Endodermal cell (in vitro differentiated cells): Measurements from ENCODE around the gene NKAIN4. TPM values are rescaled to one million over a fixed set of nuclear protein-coding genes. Genes with fewer than 3 reads are reported as not detected.
"Not testable (repeated sequence)": the region's sequence is repeated elsewhere in the genome, so short reads cannot be mapped to it uniquely, and the experiment has no call there.

Source experiments
- DNase-seq: peaks from one replicate; pipeline ENCODE4 v3.0.0-alpha.2; 2017
- H3K27ac ChIP-seq: 2 replicates; pipeline ENCODE4 v1.5.1; 2013; ENCODE audit warnings: mild to moderate bottlenecking, low read depth, low read length, moderate library complexity
- H3K27me3 ChIP-seq: 2 replicates; pipeline ENCODE4 v1.6.1; 2013; ENCODE audit warnings: mild to moderate bottlenecking, low read length, moderate library complexity; ENCODE audit not compliant: insufficient read depth, control insufficient read depth, poor library complexity, severe bottlenecking
- H3K36me3 ChIP-seq: 2 replicates; pipeline ENCODE4 v1.7.0; 2013; ENCODE audit warnings: mild to moderate bottlenecking, low read length, moderate library complexity; ENCODE audit not compliant: control insufficient read depth, insufficient read depth
- H3K4me1 ChIP-seq: one replicate; pipeline ENCODE4 v1.7.0; 2013; ENCODE audit warnings: low read length; ENCODE audit not compliant: control insufficient read depth, insufficient read depth
- H3K4me3 ChIP-seq: 2 replicates; pipeline ENCODE4 v1.5.1; 2013; ENCODE audit warnings: mild to moderate bottlenecking, low read length, moderate library complexity
- H3K9ac ChIP-seq: 2 replicates; pipeline ENCODE4 v1.6.1; 2013; ENCODE audit warnings: mild to moderate bottlenecking, low read length, moderate library complexity; ENCODE audit not compliant: poor library complexity, severe bottlenecking; ENCODE audit errors: extremely low read depth
- H3K9me3 ChIP-seq: 2 replicates; pipeline ENCODE4 v1.6.1; 2013; ENCODE audit warnings: mild to moderate bottlenecking, low read length, moderate library complexity; ENCODE audit not compliant: control insufficient read depth
- H3K27ac Mint-ChIP-seq: 2 replicates; pipeline ENCODE4 v1.8.0; 2020; ENCODE audit warnings: mixed read lengths
- H3K27me3 Mint-ChIP-seq: 2 replicates; pipeline ENCODE4 v1.8.0; 2021; ENCODE audit warnings: mild to moderate bottlenecking, mixed read lengths; ENCODE audit not compliant: insufficient read depth
- H3K36me3 Mint-ChIP-seq: 2 replicates; pipeline ENCODE4 v1.8.0; 2020; ENCODE audit warnings: low read depth, mixed read lengths
- H3K4me1 Mint-ChIP-seq: 2 replicates; pipeline ENCODE4 v1.8.0; 2020; ENCODE audit warnings: mixed read lengths
- H3K4me3 Mint-ChIP-seq: 2 replicates; pipeline ENCODE4 v1.8.0; 2020; ENCODE audit warnings: mild to moderate bottlenecking, moderate library complexity, mixed read lengths
- H3K9me3 Mint-ChIP-seq: 2 replicates; pipeline ENCODE4 v1.8.0; 2020; ENCODE audit warnings: mild to moderate bottlenecking, mixed read lengths
- WGBS, 2 experiments: methylation state at CpG; one replicate each; pipeline versions ENCODE4 v1.1.5 to v1.1.7; 2013; ENCODE audit warnings: missing lambda C conversion rate in 2 of 2, mixed read lengths in 1 of 2; ENCODE audit not compliant: insufficient coverage in 1 of 2, insufficient read length in 1 of 2; 5-methylcytosine and 5-hydroxymethylcytosine counted together
- total RNA-seq, 2 donors: library from RNA; stranded (reverse); fragmentation: NEBNext Ultra II Directional in 1 of 2; extraction: Animal tissue kit (Norgen Biotek cat#: 25700) in 1 of 2; gene quantifications; 2 replicates in 1 of 2; 3 replicates in 1 of 2; pipeline ENCODE4 v1.2.1, GENCODE V29; 2021
- TF ChIP-seq, protein P1 (sequence below): fragments of 200-600 bp; sonication (generic); conservative IDR thresholded peaks from 2 replicates; pipeline ENCODE4 v1.5.0; 2021; ENCODE audit warnings: antibody characterized with exemption, mild to moderate bottlenecking

The NKAIN4 gene
- total RNA-seq, 2 donors from 2014 or later = 0.24 to 1.7 TPM

DNA sequence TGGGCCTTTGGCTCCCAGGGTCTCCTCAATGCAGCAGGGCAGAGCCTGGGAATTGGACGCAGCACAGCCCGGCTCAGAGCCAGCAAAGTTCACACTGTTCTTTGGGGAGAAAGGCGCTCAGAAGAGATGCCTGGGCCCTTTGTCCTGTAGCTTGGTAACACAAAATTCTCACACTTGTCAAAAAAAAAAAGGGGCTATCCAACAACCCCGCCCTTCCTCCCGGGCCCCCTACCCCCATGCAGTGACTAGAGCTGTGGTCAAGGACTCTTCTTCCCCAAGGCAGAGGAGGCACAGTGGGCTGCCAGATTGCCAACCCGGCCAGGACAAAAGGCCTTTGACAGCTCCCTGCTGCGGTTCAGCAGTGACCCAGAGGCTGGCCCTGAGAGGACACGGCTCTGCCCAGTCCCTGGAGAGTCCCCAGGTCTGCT, 2.0 kb downstream of the NKAIN4 start:
- Mint-ChIP-seq H3K9me3 (peaks cover 8% of the 10 kb centered on the region), H3K36me3 (no peaks in the 10 kb centered on the region), H3K4me1 (no peaks in the 10 kb centered on the region), H3K4me3 (no peak overlapping the region), H3K27me3 (peaks cover 57% of the 10 kb centered on the region), H3K27ac (no peak overlapping the region)
- H3K9ac ChIP-seq = no peak overlapping the region
- 52 to 78% methylated on average over 6 to 8 of the region's 8 CpGs for WGBS, 2 experiments
- peaks cover 3% of the 10 kb centered on the region for H3K4me1 ChIP-seq
- H3K9me3 ChIP-seq = no peaks in the 10 kb centered on the region
- DNase-seq = no peak
- H3K27ac ChIP-seq = peak overlapping the region; percentile 96
- H3K4me3 ChIP-seq = no peak overlapping the region
- peaks cover 54% of the 10 kb centered on the region for H3K27me3 ChIP-seq
- TF ChIP-seq, protein P1, sequence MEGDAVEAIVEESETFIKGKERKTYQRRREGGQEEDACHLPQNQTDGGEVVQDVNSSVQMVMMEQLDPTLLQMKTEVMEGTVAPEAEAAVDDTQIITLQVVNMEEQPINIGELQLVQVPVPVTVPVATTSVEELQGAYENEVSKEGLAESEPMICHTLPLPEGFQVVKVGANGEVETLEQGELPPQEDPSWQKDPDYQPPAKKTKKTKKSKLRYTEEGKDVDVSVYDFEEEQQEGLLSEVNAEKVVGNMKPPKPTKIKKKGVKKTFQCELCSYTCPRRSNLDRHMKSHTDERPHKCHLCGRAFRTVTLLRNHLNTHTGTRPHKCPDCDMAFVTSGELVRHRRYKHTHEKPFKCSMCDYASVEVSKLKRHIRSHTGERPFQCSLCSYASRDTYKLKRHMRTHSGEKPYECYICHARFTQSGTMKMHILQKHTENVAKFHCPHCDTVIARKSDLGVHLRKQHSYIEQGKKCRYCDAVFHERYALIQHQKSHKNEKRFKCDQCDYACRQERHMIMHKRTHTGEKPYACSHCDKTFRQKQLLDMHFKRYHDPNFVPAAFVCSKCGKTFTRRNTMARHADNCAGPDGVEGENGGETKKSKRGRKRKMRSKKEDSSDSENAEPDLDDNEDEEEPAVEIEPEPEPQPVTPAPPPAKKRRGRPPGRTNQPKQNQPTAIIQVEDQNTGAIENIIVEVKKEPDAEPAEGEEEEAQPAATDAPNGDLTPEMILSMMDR = no peak
- H3K36me3 ChIP-seq = no peaks in the 10 kb centered on the region

DNA sequence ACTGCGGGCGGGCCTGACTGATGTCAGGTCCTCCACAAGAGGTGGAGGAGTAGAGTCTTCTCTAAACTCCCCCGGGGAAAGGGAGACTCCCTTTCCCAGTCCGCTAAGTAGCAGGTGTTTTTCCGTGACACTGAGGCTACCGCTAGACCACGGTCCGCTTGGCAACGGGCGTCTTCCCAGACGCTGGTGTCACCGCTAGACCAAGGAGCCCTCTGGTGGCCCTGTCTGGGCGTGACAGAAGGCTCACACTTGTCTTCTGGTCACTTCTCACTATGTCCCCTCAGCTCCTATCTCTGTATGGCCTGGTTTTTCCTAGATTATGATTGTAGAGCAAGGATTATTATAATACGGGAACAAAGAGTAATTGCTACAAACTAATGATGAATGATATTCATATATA, 2.9 kb downstream of the NKAIN4 start:
- peaks cover 50% of the 10 kb centered on the region for H3K27me3 Mint-ChIP-seq
- not testable (repeated sequence) for H3K36me3 ChIP-seq, H3K27ac Mint-ChIP-seq, H3K4me3 Mint-ChIP-seq, H3K27ac ChIP-seq, H3K9ac ChIP-seq, H3K9me3 ChIP-seq, H3K4me1 ChIP-seq, H3K9me3 Mint-ChIP-seq, H3K36me3 Mint-ChIP-seq, H3K4me1 Mint-ChIP-seq, DNase-seq, H3K4me3 ChIP-seq
- H3K27me3 ChIP-seq = peaks cover 45% of the 10 kb centered on the region
- TF ChIP-seq, protein P1 = peak; percentile 63
- WGBS, 2 experiments = 40 to 56% methylated on average over 7 to 10 of the region's 14 CpGs

DNA sequence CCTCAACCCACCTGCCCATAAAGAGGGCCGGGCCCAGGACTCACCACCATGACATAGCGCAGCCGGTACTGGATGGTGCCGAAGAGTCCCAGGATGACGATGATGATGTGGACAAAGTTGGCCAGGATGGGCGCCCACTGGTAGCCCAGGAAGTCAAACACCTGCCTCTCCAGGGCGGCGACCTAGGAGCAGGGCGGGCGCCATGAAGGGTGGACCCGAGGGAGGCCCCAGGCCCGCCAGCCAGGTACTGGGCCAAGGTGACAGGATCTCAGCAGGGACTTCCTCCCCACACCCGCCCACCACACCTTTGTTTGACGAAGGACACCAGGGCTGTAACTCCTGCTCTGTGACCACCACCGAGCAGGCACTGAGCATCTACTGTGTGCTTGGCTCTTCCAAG, 4.4 kb downstream of the NKAIN4 start:
- TF ChIP-seq, protein P1 = no peak
- Histone ChIP-seq H3K27me3 (peaks cover 31% of the 10 kb centered on the region), H3K4me3 (no peak overlapping the region), H3K9me3 (no peaks in the 10 kb centered on the region), H3K27ac (no peak overlapping the region), H3K36me3 (no peaks in the 10 kb centered on the region), H3K4me1 (peaks cover 2% of the 10 kb centered on the region), H3K9ac (no peak overlapping the region)
- no peak for DNase-seq
- H3K4me1 Mint-ChIP-seq = no peaks in the 10 kb centered on the region
- no peaks in the 10 kb centered on the region for H3K36me3 Mint-ChIP-seq
- 88 to 97% methylated on average over 12 to 15 of the region's 15 CpGs for WGBS, 2 experiments
- peaks cover 38% of the 10 kb centered on the region for H3K27me3 Mint-ChIP-seq
- no peak overlapping the region for H3K4me3 Mint-ChIP-seq
- H3K9me3 Mint-ChIP-seq = peaks cover 8% of the 10 kb centered on the region
- H3K27ac Mint-ChIP-seq = no peak overlapping the region
